HepG2 (cell line): ENCODE measurements around the gene PCYT2. TPM values are rescaled to one million over a fixed set of nuclear protein-coding genes. Genes with fewer than 3 reads are reported as not detected.
A peak's percentile ranks its signal among the peaks of the same experiment; 100 is the strongest.

Experiments used
- ATAC-seq: fragments of 200-7000 bp; cut with Tn5 transposase; 3 replicates; pipeline ENCODE4 v1.9.1; 2020; ENCODE audit warnings: mild to moderate bottlenecking, moderate library complexity
- BruUV-seq: library from RNA; stranded (reverse); fragments of 400-500 nt; replicated peaks from 2 replicates; lab custom pipeline; 2021; lab: Mats Ljungman, UMichigan
- CTCF ChIA-PET: fragments of 300-600 bp; formaldehyde crosslinking; extraction: SDS; loops from one replicate; lab custom pipeline; 2021; ENCODE audit warnings: low total read pairs, inconsistent platforms, low intra/inter-chr PET ratio; lab: Yijun Ruan, JAX
- POLR2A ChIA-PET: fragments of 350-600 bp; sonication (Branson Sonifier 250); formaldehyde crosslinking; loops from one replicate; lab custom pipeline; 2020; ENCODE audit warnings: antibody characterized with exemption, inconsistent platforms; lab: Yijun Ruan, JAX
- DNase-seq: peaks from one replicate; pipeline ENCODE4 v3.0.0-alpha.2; 2015; ENCODE audit warnings: low spot score
- FAIRE-seq: peaks from 3 replicates; lab custom pipeline; 2011; peaks lifted over from hg19 to GRCh38; lab: Jason Lieb, UNC
- H2AFZ ChIP-seq: one replicate; pipeline ENCODE4 v1.6.1; 2011; ENCODE audit warnings: low read length, inconsistent platforms
- H3K27ac ChIP-seq: fragments of 300-600 bp; 3 replicates; pipeline ENCODE4 v1.8.0; 2011; ENCODE audit warnings: mixed run types, mild to moderate bottlenecking, mixed read lengths, low read length, inconsistent platforms; ENCODE audit not compliant: insufficient read depth; ENCODE audit errors: extremely low read length
- H3K27me3 ChIP-seq, 2 experiments: fragments of 200-600 bp in 1 of 2; 2 replicates in 1 of 2; 3 replicates in 1 of 2; pipeline versions ENCODE4 v1.6.0 to v1.8.0; 2011; ENCODE audit warnings: low read length in 2 of 2, mild to moderate bottlenecking in 2 of 2, moderate library complexity in 2 of 2, inconsistent platforms in 1 of 2; ENCODE audit not compliant: insufficient read depth in 2 of 2, control insufficient read depth in 1 of 2
- H3K36me3 ChIP-seq, 2 experiments: fragments of 200-600 bp in 1 of 2; replicated peaks in 1 of 2; 2 replicates in 1 of 2; 3 replicates in 1 of 2; pipeline versions ENCODE4 v1.5.1 to v1.8.0; 2011; ENCODE audit warnings: low read length in 2 of 2, inconsistent platforms in 1 of 2; ENCODE audit not compliant: insufficient read depth in 2 of 2, control insufficient read depth in 1 of 2
- H3K4me1 ChIP-seq: 2 replicates; pipeline ENCODE4 v1.5.1; 2012; ENCODE audit warnings: low read length, inconsistent platforms; ENCODE audit not compliant: insufficient read depth
- H3K4me2 ChIP-seq: 2 replicates; pipeline ENCODE4 v1.6.0; 2011; ENCODE audit warnings: low read depth, low read length, inconsistent platforms
- H3K4me3 ChIP-seq, 3 experiments: fragments of 200-600 bp in 1 of 3; sonication (generic), shearing (Covaris generic) in 1 of 3; replicated peaks in 1 of 3; 2 replicates each; pipeline ENCODE4 v1.5.1; 2011 to 2016; ENCODE audit warnings: low read length in 3 of 3, inconsistent platforms in 2 of 3, low read depth in 2 of 3, mild to moderate bottlenecking in 2 of 3, control low read depth in 1 of 3, mixed read lengths in 1 of 3; ENCODE audit not compliant: insufficient read depth in 1 of 3
- H3K79me2 ChIP-seq: one replicate; pipeline ENCODE4 v1.6.1; 2011; ENCODE audit warnings: low read length, inconsistent platforms; ENCODE audit not compliant: insufficient read depth
- H3K9ac ChIP-seq: 2 replicates; pipeline ENCODE4 v1.6.0; 2011; ENCODE audit warnings: mild to moderate bottlenecking, low read depth, low read length, inconsistent platforms; ENCODE audit not compliant: insufficient read depth
- H3K9me3 ChIP-seq: 2 replicates; pipeline ENCODE4 v1.5.1; 2012; ENCODE audit warnings: mild to moderate bottlenecking, low read length
- H4K20me1 ChIP-seq: 2 replicates; pipeline ENCODE4 v1.6.0; 2011; ENCODE audit warnings: inconsistent platforms, mild to moderate bottlenecking, low read length, moderate library complexity; ENCODE audit not compliant: insufficient read depth
- FOXK2 ChIP-seq: fragments of 450-650 bp; IDR thresholded peaks from 2 replicates; pipeline ENCODE4 v1.6.1; 2016
- GLMP ChIP-seq: sonication (generic); formaldehyde crosslinking; IDR thresholded peaks from 2 replicates; pipeline ENCODE4 v1.9.0; 2021; ENCODE audit warnings: missing genetic modification reagents, mild to moderate bottlenecking, borderline replicate concordance
- HBP1 ChIP-seq: IDR thresholded peaks from 2 replicates; pipeline ENCODE4 v1.6.1; 2016; ENCODE audit warnings: low read depth, control low read depth
- HNRNPK ChIP-seq: fragments of 200-400 bp; formaldehyde crosslinking; IDR thresholded peaks from 2 replicates; pipeline ENCODE4 v1.6.1; 2018; ENCODE audit warnings: low read length, low read depth, moderate library complexity, mild to moderate bottlenecking; ENCODE audit not compliant: poor library complexity, severe bottlenecking
- HOXA7 ChIP-seq: sonication (generic); formaldehyde crosslinking; IDR thresholded peaks from 2 replicates; pipeline ENCODE4 v1.8.1; 2022; ENCODE audit warnings: mild to moderate bottlenecking, missing genetic modification reagents, moderate library complexity
- ISX ChIP-seq: sonication (generic); formaldehyde crosslinking; conservative IDR thresholded peaks from 2 replicates; pipeline ENCODE4 v1.5.0; 2020; ENCODE audit warnings: missing genetic modification reagents
- KLF16 ChIP-seq, 2 experiments: sonication (generic) in 1 of 2; formaldehyde crosslinking in 1 of 2; IDR thresholded peaks; 2 replicates each; pipeline versions ENCODE4 v1.6.1 to v1.8.0; 2016 to 2023; ENCODE audit warnings: missing genetic modification reagents in 2 of 2, missing compliant biosample characterization in 1 of 2
- MAFF ChIP-seq: IDR thresholded peaks from 2 replicates; pipeline ENCODE4 v1.6.1; 2011; ENCODE audit warnings: low read depth, low read length, improper control_type of control experiment
- NFIB ChIP-seq: sonication (generic); formaldehyde crosslinking; IDR thresholded peaks from 2 replicates; pipeline ENCODE4 v1.9.0; 2021; ENCODE audit warnings: missing genetic modification reagents, mild to moderate bottlenecking, borderline replicate concordance
- POGZ ChIP-seq: sonication (generic); formaldehyde crosslinking; IDR thresholded peaks from 2 replicates; pipeline ENCODE4 v1.4.0; 2020; ENCODE audit warnings: mild to moderate bottlenecking, missing genetic modification reagents
- SNAPC5 ChIP-seq: sonication (generic); formaldehyde crosslinking; IDR thresholded peaks from 2 replicates; pipeline ENCODE4 v1.8.1; 2023; ENCODE audit warnings: mild to moderate bottlenecking, missing genetic modification reagents, borderline replicate concordance
- STAT6 ChIP-seq: sonication (generic); formaldehyde crosslinking; IDR thresholded peaks from 2 replicates; pipeline ENCODE4 v1.4.0; 2020; ENCODE audit warnings: missing genetic modification reagents, mild to moderate bottlenecking, borderline replicate concordance
- WIZ ChIP-seq: sonication (generic); formaldehyde crosslinking; IDR thresholded peaks from 2 replicates; pipeline ENCODE4 v1.5.1; 2020; ENCODE audit warnings: mild to moderate bottlenecking, missing genetic modification reagents
- ZFX ChIP-seq: sonication (generic); formaldehyde crosslinking; IDR thresholded peaks from 2 replicates; pipeline ENCODE4 v1.4.0; 2020; ENCODE audit warnings: mild to moderate bottlenecking, low read depth, missing genetic modification reagents, moderate library complexity
- ZNF382 ChIP-seq: sonication (generic); formaldehyde crosslinking; IDR thresholded peaks from 2 replicates; pipeline ENCODE4 v1.5.0; 2020; ENCODE audit warnings: missing genetic modification reagents, mild to moderate bottlenecking, borderline replicate concordance
- ZNF691 ChIP-seq: sonication (generic); formaldehyde crosslinking; IDR thresholded peaks from 2 replicates; pipeline ENCODE4 v1.4.0; 2020; ENCODE audit warnings: missing genetic modification reagents, low read depth, mild to moderate bottlenecking, borderline replicate concordance
- WGBS: methylation state at CpG from one replicate; pipeline ENCODE4 v1.1.6; 2017; ENCODE audit warnings: low lambda C conversion rate; 5-methylcytosine and 5-hydroxymethylcytosine counted together
- in situ Hi-C: cut with HindIII; loops from 2 replicates; pipeline ENCODE4 v1.10.0; 2017; ENCODE audit warnings: low pct_unique_long_range_greater_than_20kb; ENCODE audit not compliant: extremely low pct_ligation_motif_present
- intact Hi-C: fragments of 100-400 bp; cut with micrococcal nuclease; formaldehyde crosslinking; loops from one replicate; pipeline ENCODE4 v1.10.0; 2022; ENCODE audit not compliant: unreplicated experiment
- polyA plus RNA-seq, 8 experiments: library from polyadenylated mRNA; depleted of rRNA in 3 of 8; stranded (reverse) in 7 of 8; unstranded in 1 of 8; fragments of >200 nt; fragmentation: Illumina TruSeq in 4 of 8; extraction: Trizol in 4 of 8; gene quantifications; 2 replicates each; pipeline versions ENCODE4 v1.2.1 to v1.2.3, GENCODE V29; 2011 to 2016; ENCODE audit warnings: low read depth in 4 of 8, missing spikeins in 1 of 8, mixed read lengths in 1 of 8; ENCODE audit not compliant: insufficient read depth in 1 of 8
- total RNA-seq, 5 experiments: library from RNA; depleted of rRNA; stranded (reverse); fragments of >200 nt; fragmentation: Illumina TruSeq; extraction: Trizol; gene quantifications; 2 replicates each; pipeline ENCODE4 v1.2.3, GENCODE V29; 2016; ENCODE audit warnings: low read depth in 1 of 5

Gene PCYT2
- total and polyA plus RNA-seq, 2 of the 13 experiments (the other 11 are each of a cell fraction or from before 2014, with no cell fraction given), result 147 to 297 TPM

GRCh38 chr17:81934850-81935708, 23.9 kb upstream of the PCYT2 start:
- Histone ChIP-seq H2AFZ (no peak overlapping the region), H3K27ac (no peak overlapping the region), H3K36me3 (peaks cover 11 to 28% of the 10 kb centered on the region in 2 experiments), H3K4me3 (peak overlapping the region in 1 of 3 experiments; percentile 88; a peak in 2 of 6 replicates), H3K27me3 (peaks cover 9 to 21% of the 10 kb centered on the region in 2 experiments; a peak in 4 of 5 replicates), H3K4me1 (peaks cover 58% of the 10 kb centered on the region), H3K79me2 (peaks cover 19% of the 10 kb centered on the region), H3K9ac (peak overlapping the region; percentile 83; the same call in 1 of the 2 replicates), H3K4me2 (peak overlapping the region; percentile 86), H3K9me3 (no peaks in the 10 kb centered on the region), H4K20me1 (peaks cover 5% of the 10 kb centered on the region; the same call in 1 of the 2 replicates)
- BruUV-seq, result no TSS peak
- ChIA-PET POLR2A (interaction anchor here (0.7 to 4.0 kb wide), 5 partner anchors 9 to 88 kb away, joined by 3 to 71 read pairs (median 13); partner anchors contain the start of genes CENPX, LRRC45, MAFG and SIRT7), CTCF (no interaction called here)
- DNase-seq (no peak), ATAC-seq (no peak), FAIRE-seq (no peak)
- 97% methylated on average over 34 of the region's 38 CpGs for WGBS
- intact Hi-C loops, result no loop called here
- in situ Hi-C loops, result no loop called here
- TF ChIP-seq POGZ (no peak), MAFF (no peak), SNAPC5 (CRISPR knock-in tag) (no peak), GLMP (no peak), NFIB (CRISPR knock-in tag) (no peak), STAT6 (no peak), ZFX (CRISPR knock-in tag) (0 out of 2 replicates have a peak, but pooled peaks have one; percentile 26), HNRNPK (no peak), HBP1 (CRISPR knock-in tag) (no peak), HOXA7 (no peak), ZNF382 (CRISPR knock-in tag) (no peak), KLF16 (CRISPR knock-in tag; IDR thresholded peaks at IDR 0.05) (no peak), FOXK2 (no peak), ISX (CRISPR knock-in tag) (no peak), WIZ (CRISPR knock-in tag) (0 out of 2 replicates have a peak, but pooled peaks have one; percentile 49), ZNF691 (0 out of 2 replicates have a peak, but pooled peaks have one; percentile 24)
